Gastrocnemius medialis (tissue), 4 donors: Measurements from ENCODE around the gene SMAD9. TPM values are rescaled to one million over a fixed set of nuclear protein-coding genes. Genes with fewer than 3 reads are reported as not detected.

Experiments used
- ATAC-seq, 2 donors: fragments of 150-250 bp; one replicate each; pipeline ENCODE4 v1.9.1; 2016
- DNase-seq, 2 donors: peaks; one replicate each; pipeline ENCODE4 v3.0.0-alpha.2; 2019
- H3K27ac ChIP-seq, 4 donors: fragments of 200-600 bp; sonication (generic); 1 replicate in 1 of 4; 2 replicates in 3 of 4; pipeline ENCODE4 v1.5.1; 2016 to 2018; ENCODE audit warnings: mild to moderate bottlenecking in 2 of 4, moderate library complexity in 1 of 4
- H3K27me3 ChIP-seq, 3 donors: fragments of 200-600 bp; sonication (generic) in 2 of 3; 1 replicate in 1 of 3; 2 replicates in 2 of 3; pipeline versions ENCODE4 v1.5.1 to v1.6.0; 2016 to 2019; ENCODE audit warnings: mild to moderate bottlenecking in 1 of 3, moderate library complexity in 1 of 3
- H3K36me3 ChIP-seq, 2 donors: fragments of 200-600 bp; sonication (generic) in 1 of 2; one replicate each; pipeline ENCODE4 v1.5.1; 2017 to 2018
- H3K4me1 ChIP-seq, 2 donors: fragments of 200-600 bp; sonication (generic) in 1 of 2; one replicate each; pipeline ENCODE4 v1.5.1; 2016 to 2017; ENCODE audit warnings: mild to moderate bottlenecking in 2 of 2
- H3K4me3 ChIP-seq, 4 donors: fragments of 200-600 bp; sonication (generic) in 3 of 4; 1 replicate in 1 of 4; 2 replicates in 3 of 4; pipeline ENCODE4 v1.5.1; 2016 to 2019; ENCODE audit warnings: mild to moderate bottlenecking in 2 of 4
- H3K9me3 ChIP-seq, 3 donors: fragments of 200-600 bp; sonication (generic) in 2 of 3; 1 replicate in 1 of 3; 2 replicates in 2 of 3; pipeline ENCODE4 v1.5.1; 2016 to 2019
- POLR2A ChIP-seq, 2 donors: fragments of 450-650 bp; IDR thresholded peaks; one replicate each; pipeline ENCODE4 v1.6.1; 2017; ENCODE audit warnings: antibody characterized with exemption in 2 of 2, mild to moderate bottlenecking in 2 of 2, moderate library complexity in 2 of 2
- in situ Hi-C, 4 donors: fragments of 200-750 bp; cut with MboI; loops; one replicate each; pipeline versions ENCODE4 v1.15.0 to v1.8.0; 2017; ENCODE audit warnings: low sequenced_read_pairs in 4 of 4
- intact Hi-C: fragments of 100-400 bp; cut with DNase I; formaldehyde crosslinking; loops from one replicate; pipeline ENCODE4 v1.15.1; 2023; ENCODE audit warnings: low total_unique reads
- total RNA-seq, 4 donors: library from RNA; depleted of rRNA; stranded (reverse); fragments of >200 nt; gene quantifications; one replicate each; pipeline versions ENCODE4 v1.1.0 to v1.2.3, GENCODE V29; 2016
- TF ChIP-seq, protein P1 (sequence below), 5 experiments: fragments of 450-650 bp in 3 of 5; fragments of 200-600 bp in 2 of 5; sonication (generic) in 2 of 5; IDR thresholded peaks in 4 of 5; conservative IDR thresholded peaks in 1 of 5; 1 replicate in 4 of 5; 2 replicates in 1 of 5; pipeline ENCODE4 v1.5.1; 2016 to 2019; ENCODE audit warnings: antibody characterized with exemption in 5 of 5, mild to moderate bottlenecking in 3 of 5, moderate library complexity in 3 of 5

Gene SMAD9
- total RNA-seq, 4 donors from 2014 or later = 2.2 to 14.9 (median 6.5) TPM

DNA sequence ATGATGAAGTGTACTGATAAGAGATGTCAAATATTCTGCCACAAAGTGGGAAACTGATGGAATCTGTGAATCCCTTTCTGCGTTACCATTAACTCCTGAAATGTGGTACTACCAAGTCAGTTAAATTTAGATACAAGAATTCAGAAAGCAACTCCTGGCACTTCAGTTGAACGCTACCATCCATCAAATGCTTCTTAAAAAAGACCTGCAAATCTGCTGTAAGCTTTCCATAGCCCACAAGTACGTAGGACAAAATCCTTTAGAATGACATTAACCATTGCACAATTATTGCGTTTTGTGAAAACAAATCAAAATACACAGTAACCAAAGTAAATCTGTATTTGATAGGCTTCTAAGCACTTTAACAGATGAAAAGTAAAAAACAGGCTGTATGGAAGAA lies 5.4 kb downstream of the SMAD9 start:
- Histone ChIP-seq H3K27ac (no peak overlapping the region), H3K4me1 (peaks cover 8 to 21% of the 10 kb centered on the region in 2 donors), H3K4me3 (no peak overlapping the region), H3K27me3 (no peaks in the 10 kb centered on the region), H3K9me3 (no peaks in the 10 kb centered on the region), H3K36me3 (no peaks in the 10 kb centered on the region)
- in situ Hi-C loops (no loop called here), intact Hi-C loops (no loop called here)
- ATAC-seq = no peak
- DNase-seq = no peak
- TF ChIP-seq POLR2A (IDR thresholded peaks at IDR 0.05) = no peak
- TF ChIP-seq, protein P1, sequence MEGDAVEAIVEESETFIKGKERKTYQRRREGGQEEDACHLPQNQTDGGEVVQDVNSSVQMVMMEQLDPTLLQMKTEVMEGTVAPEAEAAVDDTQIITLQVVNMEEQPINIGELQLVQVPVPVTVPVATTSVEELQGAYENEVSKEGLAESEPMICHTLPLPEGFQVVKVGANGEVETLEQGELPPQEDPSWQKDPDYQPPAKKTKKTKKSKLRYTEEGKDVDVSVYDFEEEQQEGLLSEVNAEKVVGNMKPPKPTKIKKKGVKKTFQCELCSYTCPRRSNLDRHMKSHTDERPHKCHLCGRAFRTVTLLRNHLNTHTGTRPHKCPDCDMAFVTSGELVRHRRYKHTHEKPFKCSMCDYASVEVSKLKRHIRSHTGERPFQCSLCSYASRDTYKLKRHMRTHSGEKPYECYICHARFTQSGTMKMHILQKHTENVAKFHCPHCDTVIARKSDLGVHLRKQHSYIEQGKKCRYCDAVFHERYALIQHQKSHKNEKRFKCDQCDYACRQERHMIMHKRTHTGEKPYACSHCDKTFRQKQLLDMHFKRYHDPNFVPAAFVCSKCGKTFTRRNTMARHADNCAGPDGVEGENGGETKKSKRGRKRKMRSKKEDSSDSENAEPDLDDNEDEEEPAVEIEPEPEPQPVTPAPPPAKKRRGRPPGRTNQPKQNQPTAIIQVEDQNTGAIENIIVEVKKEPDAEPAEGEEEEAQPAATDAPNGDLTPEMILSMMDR (IDR thresholded peaks at IDR 0.05 in 4 of 5, conservative IDR thresholded peaks at IDR 0.05 in 1 of 5) = no peak

DNA sequence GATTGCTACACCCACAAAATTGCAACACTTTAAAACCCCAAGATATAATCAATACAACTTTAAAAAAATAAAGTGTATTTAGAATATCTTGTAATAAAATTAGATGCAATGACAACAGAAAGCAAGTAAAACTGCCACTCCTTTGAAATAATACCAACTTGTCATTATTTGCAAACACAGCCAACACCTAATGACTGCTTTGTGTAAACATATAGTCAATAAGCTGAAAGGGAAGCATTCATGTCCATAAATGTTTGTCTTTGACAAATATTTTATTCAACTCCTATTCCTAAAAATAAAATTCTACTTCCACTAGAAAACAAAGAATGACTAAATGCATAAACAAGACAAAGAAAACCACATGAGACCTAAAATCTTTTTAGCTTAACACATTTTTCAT lies 6.6 kb downstream of the SMAD9 start:
- Histone ChIP-seq H3K9me3 (no peaks in the 10 kb centered on the region), H3K27me3 (no peaks in the 10 kb centered on the region), H3K27ac (no peak overlapping the region), H3K4me1 (peaks cover 3 to 16% of the 10 kb centered on the region in 2 donors), H3K4me3 (no peak overlapping the region), H3K36me3 (no peaks in the 10 kb centered on the region)
- intact Hi-C loops = no loop called here
- no peak for ATAC-seq
- in situ Hi-C loops = no loop called here
- no peak for DNase-seq
- TF ChIP-seq, protein P1 (IDR thresholded peaks at IDR 0.05 in 4 of 5, conservative IDR thresholded peaks at IDR 0.05 in 1 of 5) = no peak
- TF ChIP-seq POLR2A (IDR thresholded peaks at IDR 0.05) = no peak

DNA sequence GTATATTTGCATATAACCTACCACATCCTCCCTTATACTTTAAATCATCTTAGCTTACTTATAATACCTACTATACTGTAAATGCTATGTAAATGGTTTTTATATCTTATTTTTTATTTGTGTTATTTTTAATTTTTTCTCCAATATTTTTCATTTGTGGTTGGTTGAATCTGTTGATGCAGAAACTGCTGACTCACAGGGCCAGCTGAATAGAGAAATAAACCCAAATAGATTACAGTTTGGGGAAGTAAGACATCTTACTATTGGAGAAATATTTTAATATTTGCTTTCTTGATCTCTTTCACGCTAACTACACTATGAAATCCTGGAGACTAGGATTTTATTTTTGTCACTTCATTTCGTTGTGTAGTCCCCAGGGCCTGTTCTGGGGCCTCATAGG lies 7.1 kb downstream of the SMAD9 start:
- Histone ChIP-seq H3K27me3 (no peaks in the 10 kb centered on the region), H3K4me3 (no peak overlapping the region), H3K36me3 (no peaks in the 10 kb centered on the region), H3K27ac (no peak overlapping the region), H3K9me3 (no peaks in the 10 kb centered on the region), H3K4me1 (peaks cover 0 to 11% of the 10 kb centered on the region in 2 donors)
- DNase-seq (no peak), ATAC-seq (no peak)
- in situ Hi-C loops (no loop called here), intact Hi-C loops (no loop called here)
- TF ChIP-seq, protein P1 (IDR thresholded peaks at IDR 0.05 in 4 of 5, conservative IDR thresholded peaks at IDR 0.05 in 1 of 5) = no peak
- no peak for TF ChIP-seq POLR2A (IDR thresholded peaks at IDR 0.05)

DNA sequence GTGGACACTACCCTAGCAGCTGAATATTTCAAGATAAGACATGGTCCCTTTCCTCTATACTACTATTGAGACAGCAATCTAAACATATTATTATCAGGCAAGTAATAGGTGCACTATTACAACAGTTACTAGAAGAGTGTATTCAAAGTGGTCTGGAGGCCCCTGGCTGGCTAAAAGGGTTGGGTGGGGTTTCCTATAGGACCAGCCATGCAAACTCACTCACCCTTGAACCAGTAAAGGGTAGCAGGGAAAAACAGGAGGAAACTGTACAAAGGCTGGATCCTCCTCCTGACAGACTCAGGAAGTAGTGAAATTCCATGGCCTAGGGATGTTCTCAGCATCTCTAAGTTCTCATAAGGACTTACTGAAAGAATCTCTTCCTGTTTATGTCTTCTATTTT lies 7.7 kb downstream of the SMAD9 start:
- H3K27me3 ChIP-seq = no peaks in the 10 kb centered on the region
- ATAC-seq (no peak), DNase-seq (no peak)
- TF ChIP-seq POLR2A (IDR thresholded peaks at IDR 0.05) = no peak
- TF ChIP-seq, protein P1 (IDR thresholded peaks at IDR 0.05 in 4 of 5, conservative IDR thresholded peaks at IDR 0.05 in 1 of 5) = no peak
- H3K27ac ChIP-seq = no peak overlapping the region
- H3K36me3 ChIP-seq = no peaks in the 10 kb centered on the region
- no peak overlapping the region for H3K4me3 ChIP-seq
- intact Hi-C loops (no loop called here), in situ Hi-C loops (no loop called here)
- H3K4me1 ChIP-seq = peaks cover 0 to 9% of the 10 kb centered on the region in 2 donors
- H3K9me3 ChIP-seq = no peaks in the 10 kb centered on the region

DNA sequence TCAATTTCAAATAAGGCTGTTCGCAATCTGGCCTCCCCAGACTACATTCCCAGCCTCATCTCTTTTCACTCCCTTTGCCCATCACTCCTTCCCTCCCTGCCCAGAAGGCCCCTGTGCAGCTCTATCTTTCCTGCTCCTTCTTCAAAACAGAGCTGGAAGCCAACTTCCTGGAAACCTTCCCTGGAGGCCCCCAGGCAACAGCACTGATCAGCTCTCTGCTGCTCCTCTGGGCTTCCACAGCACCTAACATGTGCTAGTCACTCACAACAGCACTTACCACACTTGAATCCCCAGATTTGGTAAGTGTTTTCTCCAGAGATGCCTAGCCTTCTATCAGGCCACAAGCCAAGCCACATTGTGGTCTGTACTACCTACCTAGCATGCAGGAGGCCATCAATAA lies 9.5 kb downstream of the SMAD9 start:
- no peak overlapping the region for H3K4me3 ChIP-seq
- in situ Hi-C loops (no loop called here), intact Hi-C loops (no loop called here)
- no peak overlapping the region for H3K27ac ChIP-seq
- no peaks in the 10 kb centered on the region for H3K27me3 ChIP-seq
- no peaks in the 10 kb centered on the region for H3K36me3 ChIP-seq
- DNase-seq (no peak), ATAC-seq (no peak)
- TF ChIP-seq, protein P1 (IDR thresholded peaks at IDR 0.05 in 4 of 5, conservative IDR thresholded peaks at IDR 0.05 in 1 of 5) = no peak
- no peak for TF ChIP-seq POLR2A (IDR thresholded peaks at IDR 0.05)
- H3K9me3 ChIP-seq = no peaks in the 10 kb centered on the region
- peaks cover 0 to 9% of the 10 kb centered on the region in 2 donors for H3K4me1 ChIP-seq
